ENCODE measurements around the gene PTPRT.

PTPRT gene

GRCh38 chr20:42613076-42613475 is 576.6 kb downstream of the PTPRT start:
- TF ChIP-seq, protein P1, sequence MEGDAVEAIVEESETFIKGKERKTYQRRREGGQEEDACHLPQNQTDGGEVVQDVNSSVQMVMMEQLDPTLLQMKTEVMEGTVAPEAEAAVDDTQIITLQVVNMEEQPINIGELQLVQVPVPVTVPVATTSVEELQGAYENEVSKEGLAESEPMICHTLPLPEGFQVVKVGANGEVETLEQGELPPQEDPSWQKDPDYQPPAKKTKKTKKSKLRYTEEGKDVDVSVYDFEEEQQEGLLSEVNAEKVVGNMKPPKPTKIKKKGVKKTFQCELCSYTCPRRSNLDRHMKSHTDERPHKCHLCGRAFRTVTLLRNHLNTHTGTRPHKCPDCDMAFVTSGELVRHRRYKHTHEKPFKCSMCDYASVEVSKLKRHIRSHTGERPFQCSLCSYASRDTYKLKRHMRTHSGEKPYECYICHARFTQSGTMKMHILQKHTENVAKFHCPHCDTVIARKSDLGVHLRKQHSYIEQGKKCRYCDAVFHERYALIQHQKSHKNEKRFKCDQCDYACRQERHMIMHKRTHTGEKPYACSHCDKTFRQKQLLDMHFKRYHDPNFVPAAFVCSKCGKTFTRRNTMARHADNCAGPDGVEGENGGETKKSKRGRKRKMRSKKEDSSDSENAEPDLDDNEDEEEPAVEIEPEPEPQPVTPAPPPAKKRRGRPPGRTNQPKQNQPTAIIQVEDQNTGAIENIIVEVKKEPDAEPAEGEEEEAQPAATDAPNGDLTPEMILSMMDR (IDR thresholded peaks at IDR 0.05), result no peak
- no peaks in the 10 kb centered on the region for H3K27me3 ChIP-seq
- H3K4me1 ChIP-seq, result no peaks in the 10 kb centered on the region
- H3K4me3 ChIP-seq, result no peak overlapping the region
- H3K9me3 ChIP-seq, result no peaks in the 10 kb centered on the region
- no peak overlapping the region for H3K27ac ChIP-seq
- DNase-seq, result no peak
- intact Hi-C loops (cut with DNase I; ENCODE audit: low total_unique reads), result no loop called here
- no peaks in the 10 kb centered on the region for H3K36me3 ChIP-seq

DNA sequence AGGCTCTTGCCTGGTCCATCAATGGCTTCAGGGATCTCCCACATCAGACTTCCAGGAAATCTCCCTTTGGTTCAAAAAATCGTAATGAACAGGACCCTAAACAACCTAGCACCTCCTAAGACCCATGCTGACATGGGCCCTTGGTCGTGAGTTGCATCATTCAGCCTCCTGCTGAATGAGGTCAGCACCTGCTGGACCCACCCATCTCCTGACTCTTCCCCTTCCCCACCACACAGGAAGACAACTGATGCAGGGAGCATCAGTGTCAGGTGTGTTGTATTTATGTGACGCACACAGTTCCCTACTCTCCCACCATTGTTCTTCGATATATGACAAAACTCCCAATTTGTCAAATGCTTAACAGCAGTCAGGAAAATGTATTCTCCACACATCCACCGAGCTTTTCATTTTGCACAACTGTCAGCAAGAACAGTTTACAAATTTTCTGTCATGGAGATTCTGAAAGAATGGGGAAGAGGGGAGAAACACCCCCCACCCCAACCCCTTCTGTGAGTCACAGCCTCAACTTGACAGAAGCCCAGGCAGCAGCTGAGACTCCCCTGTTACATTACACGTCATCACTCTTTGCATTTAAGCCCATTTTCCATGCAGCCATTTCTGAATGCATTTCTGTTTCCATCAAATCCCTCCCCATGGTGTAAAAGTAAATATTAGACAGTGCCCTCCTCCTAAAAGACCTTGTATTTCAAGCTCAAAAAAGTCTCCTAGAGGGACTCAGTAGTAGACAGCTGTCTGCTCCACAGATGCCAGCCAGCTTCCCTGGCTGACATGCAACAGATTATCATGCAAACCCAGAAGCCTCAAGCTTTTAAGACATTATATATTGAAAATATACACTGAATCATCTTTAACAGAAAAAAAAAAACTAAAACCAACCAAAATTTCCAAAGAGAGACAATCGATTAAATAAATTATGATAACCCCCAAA is 577.5 kb downstream of the PTPRT start:
- Histone ChIP-seq H3K4me3 (no peak overlapping the region), H3K36me3 (no peaks in the 10 kb centered on the region), H3K4me1 (no peaks in the 10 kb centered on the region), H3K9me3 (no peaks in the 10 kb centered on the region), H3K27ac (no peak overlapping the region), H3K27me3 (no peaks in the 10 kb centered on the region)
- intact Hi-C loops (cut with DNase I; ENCODE audit: low total_unique reads), result no loop called here
- TF ChIP-seq, protein P1 (IDR thresholded peaks at IDR 0.05), result no peak
- no peak for DNase-seq

DNA sequence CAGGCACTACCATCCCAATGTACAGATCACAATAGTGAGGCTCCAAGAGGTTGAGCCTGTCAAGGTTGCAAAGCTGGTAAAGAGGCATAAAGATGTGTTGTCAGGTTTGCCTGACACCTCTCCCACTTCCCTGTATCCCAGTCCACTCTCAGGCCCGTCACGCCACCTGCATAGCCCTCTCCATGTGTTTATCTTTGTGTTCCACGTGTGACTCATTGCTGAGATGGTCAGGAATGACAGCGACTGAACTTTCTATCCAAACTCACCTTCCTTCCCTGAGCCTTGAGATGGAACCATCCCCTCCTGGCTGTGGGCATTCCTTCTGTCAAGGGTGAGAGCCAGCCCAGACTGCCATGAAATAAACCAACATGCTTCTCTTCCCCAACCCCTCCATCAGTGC is 578.3 kb downstream of the PTPRT start:
- TF ChIP-seq, protein P1 (IDR thresholded peaks at IDR 0.05), result no peak
- intact Hi-C loops (cut with DNase I; ENCODE audit: low total_unique reads), result no loop called here
- DNase-seq, result no peak
- H3K9me3 ChIP-seq, result no peaks in the 10 kb centered on the region
- H3K4me3 ChIP-seq, result no peak overlapping the region
- H3K27ac ChIP-seq, result no peak overlapping the region
- H3K27me3 ChIP-seq, result no peaks in the 10 kb centered on the region
- H3K36me3 ChIP-seq, result no peaks in the 10 kb centered on the region
- H3K4me1 ChIP-seq, result no peaks in the 10 kb centered on the region

GRCh38 chr20:42610070-42610469 is 579.6 kb downstream of the PTPRT start:
- H3K27me3 ChIP-seq, result no peaks in the 10 kb centered on the region
- no peaks in the 10 kb centered on the region for H3K36me3 ChIP-seq
- intact Hi-C loops (cut with DNase I; ENCODE audit: low total_unique reads), result no loop called here
- H3K9me3 ChIP-seq, result no peaks in the 10 kb centered on the region
- no peak overlapping the region for H3K4me3 ChIP-seq
- no peak overlapping the region for H3K27ac ChIP-seq
- DNase-seq, result no peak
- no peaks in the 10 kb centered on the region for H3K4me1 ChIP-seq
- TF ChIP-seq, protein P1 (IDR thresholded peaks at IDR 0.05), result no peak

DNA sequence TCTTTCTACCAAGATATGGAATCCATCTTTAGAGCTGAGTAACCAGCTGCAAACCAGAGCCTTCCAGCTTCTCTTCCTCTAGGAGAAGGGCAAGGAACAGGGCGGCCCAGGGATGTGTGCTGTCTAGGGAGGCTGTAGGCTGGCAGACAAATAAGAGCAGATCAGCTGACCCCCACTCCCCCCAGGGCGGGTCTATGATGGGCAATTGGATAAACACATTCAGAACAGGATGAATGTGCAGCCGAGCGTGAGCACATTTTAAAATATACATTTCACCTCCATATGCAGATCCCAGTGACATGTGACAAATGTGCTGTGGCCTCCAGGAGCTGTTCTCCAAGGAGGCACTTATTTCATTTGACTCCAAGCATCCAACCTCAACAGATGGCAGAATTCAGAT is 580.1 kb downstream of the PTPRT start:
- no peak for DNase-seq
- no peaks in the 10 kb centered on the region for H3K27me3 ChIP-seq
- no peaks in the 10 kb centered on the region for H3K9me3 ChIP-seq
- TF ChIP-seq, protein P1 (IDR thresholded peaks at IDR 0.05), result no peak
- H3K36me3 ChIP-seq, result no peaks in the 10 kb centered on the region
- no peak overlapping the region for H3K4me3 ChIP-seq
- H3K4me1 ChIP-seq, result no peaks in the 10 kb centered on the region
- intact Hi-C loops (cut with DNase I; ENCODE audit: low total_unique reads), result no loop called here
- no peak overlapping the region for H3K27ac ChIP-seq
